ENCODE data around the gene FAM162A.
"Not testable (repeated sequence)": the region's sequence is repeated elsewhere in the genome, so short reads cannot be mapped to it uniquely, and the experiment has no call there.

The FAM162A gene

DNA sequence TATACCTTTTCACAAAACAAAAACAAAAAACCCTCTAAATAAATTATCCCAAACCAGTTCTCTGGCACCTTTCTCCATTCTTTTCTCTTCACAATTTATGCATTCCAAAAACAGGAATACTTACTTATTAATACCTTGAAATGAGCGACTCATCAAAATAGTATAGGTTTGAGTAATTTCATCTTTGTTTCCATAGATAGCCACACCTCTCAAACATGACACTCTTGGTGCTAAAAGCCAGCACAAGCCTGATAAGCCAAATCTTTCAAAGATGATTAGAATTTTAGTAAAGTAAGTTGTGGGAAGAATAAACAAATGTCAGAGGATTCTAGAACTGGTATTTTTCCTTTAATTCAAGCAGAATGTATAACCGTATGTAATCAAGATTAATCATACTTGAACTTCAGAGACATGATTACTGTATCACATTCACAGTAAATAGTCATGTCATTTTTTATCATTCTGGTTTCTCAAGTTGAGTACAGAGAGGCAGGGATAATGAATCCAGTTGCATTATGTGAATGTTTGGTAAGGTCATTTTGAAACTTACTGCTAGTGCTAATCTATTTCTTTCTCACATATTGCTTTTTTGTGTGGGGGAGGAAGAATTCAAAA is 44.0 kb downstream of the FAM162A start:
- no peak for DNase-seq

GRCh38 chr3:122430371-122430770 is 46.4 kb downstream of the FAM162A start:
- DNase-seq, result no peak

- no peak for DNase-seq
Measured at GRCh38 chr3:122435950-122436349, 52.0 kb downstream of the FAM162A start.

DNA sequence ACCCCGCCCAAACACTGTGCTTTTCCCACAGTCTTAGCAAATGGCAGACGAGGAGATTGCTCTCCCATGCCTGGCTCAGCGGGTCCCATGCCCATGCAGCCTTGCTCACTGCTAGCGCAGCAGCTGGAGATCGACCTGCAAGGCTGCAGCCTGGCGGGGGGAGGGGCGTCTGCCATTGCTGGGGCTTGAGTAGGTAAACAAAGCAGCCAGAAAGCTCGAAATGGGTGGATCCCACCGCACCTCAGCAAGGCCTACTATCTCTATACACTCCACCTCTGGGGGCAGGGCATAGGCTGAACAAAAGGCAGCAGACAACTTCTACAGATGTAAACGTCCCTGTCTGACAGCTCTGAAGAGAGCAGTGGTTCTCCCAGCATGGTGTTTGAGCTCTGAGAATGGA is 59.1 kb downstream of the FAM162A start:
- no peak for DNase-seq

DNA sequence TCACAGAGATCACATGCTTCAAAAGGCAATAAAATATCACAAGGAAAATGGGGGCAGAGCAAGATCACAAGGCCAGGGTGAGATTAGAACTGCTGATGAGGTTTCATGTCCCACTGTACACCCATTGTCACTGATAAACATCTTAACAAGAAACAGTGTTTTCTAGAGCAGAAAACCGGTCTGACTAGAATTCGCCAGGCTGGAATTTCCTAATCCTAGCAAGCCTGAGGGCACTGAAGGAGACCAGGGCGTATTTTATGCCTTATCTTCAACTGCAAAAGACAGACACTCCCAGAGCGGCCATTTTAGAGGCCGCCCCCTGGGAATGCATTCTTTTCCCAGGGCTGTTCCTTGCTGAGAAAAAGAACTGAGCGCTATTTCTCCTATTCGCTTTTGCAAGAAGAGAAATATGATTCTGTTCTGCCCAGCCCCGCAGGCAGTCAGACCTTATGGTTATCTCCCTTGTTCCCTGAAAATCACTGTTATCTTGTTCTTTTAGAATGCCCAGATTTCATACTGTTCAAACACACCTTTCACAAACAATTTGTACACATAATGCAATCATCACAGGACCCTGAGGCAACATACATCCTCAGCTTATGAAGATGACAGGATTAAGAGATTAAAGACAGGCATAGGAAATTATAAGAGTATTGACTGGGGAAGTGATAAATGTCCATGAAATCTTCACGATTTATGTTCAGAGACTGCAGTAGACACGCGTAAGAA is 59.9 kb downstream of the FAM162A start:
- not testable (repeated sequence) for DNase-seq

DNA sequence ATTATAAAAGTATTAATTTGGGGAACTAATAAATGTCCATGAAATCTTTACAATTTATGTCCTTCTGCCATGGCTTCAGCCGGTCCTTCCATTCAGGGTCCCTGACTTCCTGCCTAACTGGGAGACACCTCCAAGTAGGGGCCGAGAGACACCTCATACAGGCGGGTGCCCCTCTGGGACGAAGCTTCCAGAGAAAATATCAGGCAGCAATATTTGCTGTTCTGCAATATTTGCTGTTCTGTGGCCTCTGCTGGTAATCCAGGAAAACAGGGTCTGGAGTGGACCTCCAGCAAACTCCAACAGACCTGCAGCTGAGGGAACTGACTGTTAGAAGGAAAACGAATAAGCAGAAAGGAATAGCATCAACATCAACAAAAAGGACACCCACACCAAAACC is 60.5 kb downstream of the FAM162A start:
- not testable (repeated sequence) for DNase-seq

- DNase-seq, result not testable (repeated sequence)
Measured at GRCh38 chr3:122448218-122448617, 64.2 kb downstream of the FAM162A start.

- no peak for DNase-seq
Measured at GRCh38 chr3:122451371-122451770, 67.4 kb downstream of the FAM162A start.

- DNase-seq, result no peak
Measured at GRCh38 chr3:122456074-122456473, 72.1 kb downstream of the FAM162A start.

GRCh38 chr3:122457706-122458105 is 73.7 kb downstream of the FAM162A start:
- DNase-seq, result no peak

GRCh38 chr3:122458992-122459391 is 75.0 kb downstream of the FAM162A start:
- no peak for DNase-seq

DNA sequence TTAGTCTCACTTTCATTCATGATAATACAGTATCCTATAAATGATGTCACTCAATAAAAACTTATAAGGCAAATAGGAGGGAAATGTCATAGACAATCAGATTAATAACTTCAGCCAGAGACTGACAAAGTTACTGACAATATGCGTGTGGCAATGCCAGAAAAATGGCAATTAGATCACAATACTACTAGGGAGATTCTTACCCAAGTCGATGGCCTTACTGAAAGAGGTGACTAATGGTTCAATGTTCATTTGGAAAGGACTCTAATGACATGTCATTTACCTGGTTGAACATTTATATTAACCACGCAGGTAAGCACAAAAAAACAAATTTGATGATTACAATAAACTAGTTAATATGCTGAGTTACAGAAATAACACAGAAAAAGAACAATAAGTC is 77.8 kb downstream of the FAM162A start:
- DNase-seq, result no peak

Measured in DMS79 (cell line).